SK-N-SH (cell line): Measurements from ENCODE around the gene RANBP10.

Experiments
- FOXJ3 ChIP-seq: sonication (generic); formaldehyde crosslinking; IDR thresholded peaks from 2 replicates; pipeline ENCODE4 v1.5.1; 2020; ENCODE audit warnings: mild to moderate bottlenecking, missing genetic modification reagents
- GATA2 ChIP-seq: sonication (generic); formaldehyde crosslinking; IDR thresholded peaks from 2 replicates; pipeline ENCODE4 v1.5.0; 2020; ENCODE audit warnings: mild to moderate bottlenecking, missing genetic modification reagents
- JUND ChIP-seq: IDR thresholded peaks from 2 replicates; pipeline ENCODE4 v1.4.0; 2012
- MEF2A ChIP-seq: IDR thresholded peaks from 2 replicates; pipeline ENCODE4 v1.4.0; 2012; ENCODE audit warnings: low read depth, borderline replicate concordance
- POLR2AphosphoS5 ChIP-seq: IDR thresholded peaks from 2 replicates; pipeline ENCODE4 v1.6.1; 2012; ENCODE audit warnings: low read depth, low read length
- SMC3 ChIP-seq: IDR thresholded peaks from 2 replicates; pipeline ENCODE4 v1.6.1; 2012; ENCODE audit warnings: low read depth, low read length, improper control_type of control experiment
- TAF1 ChIP-seq: IDR thresholded peaks from 2 replicates; pipeline ENCODE4 v1.6.1; 2012; ENCODE audit warnings: low read depth, mild to moderate bottlenecking, low read length, moderate library complexity, borderline replicate concordance
- YY1 ChIP-seq: IDR thresholded peaks from 2 replicates; pipeline ENCODE4 v1.4.0; 2012; ENCODE audit warnings: low read depth, mild to moderate bottlenecking
- TF ChIP-seq, protein P1 (sequence below): fragments of 200-600 bp; sonication (generic); IDR thresholded peaks from 2 replicates; pipeline ENCODE4 v1.6.1; 2017; ENCODE audit warnings: antibody characterized with exemption, mild to moderate bottlenecking, moderate library complexity
- TF ChIP-seq, protein P2 (sequence below): fragments of 150-350 bp; IDR thresholded peaks from 2 replicates; pipeline ENCODE4 v1.6.1; 2017; ENCODE audit warnings: antibody characterized with exemption, low read length, low read depth, borderline replicate concordance

DNA sequence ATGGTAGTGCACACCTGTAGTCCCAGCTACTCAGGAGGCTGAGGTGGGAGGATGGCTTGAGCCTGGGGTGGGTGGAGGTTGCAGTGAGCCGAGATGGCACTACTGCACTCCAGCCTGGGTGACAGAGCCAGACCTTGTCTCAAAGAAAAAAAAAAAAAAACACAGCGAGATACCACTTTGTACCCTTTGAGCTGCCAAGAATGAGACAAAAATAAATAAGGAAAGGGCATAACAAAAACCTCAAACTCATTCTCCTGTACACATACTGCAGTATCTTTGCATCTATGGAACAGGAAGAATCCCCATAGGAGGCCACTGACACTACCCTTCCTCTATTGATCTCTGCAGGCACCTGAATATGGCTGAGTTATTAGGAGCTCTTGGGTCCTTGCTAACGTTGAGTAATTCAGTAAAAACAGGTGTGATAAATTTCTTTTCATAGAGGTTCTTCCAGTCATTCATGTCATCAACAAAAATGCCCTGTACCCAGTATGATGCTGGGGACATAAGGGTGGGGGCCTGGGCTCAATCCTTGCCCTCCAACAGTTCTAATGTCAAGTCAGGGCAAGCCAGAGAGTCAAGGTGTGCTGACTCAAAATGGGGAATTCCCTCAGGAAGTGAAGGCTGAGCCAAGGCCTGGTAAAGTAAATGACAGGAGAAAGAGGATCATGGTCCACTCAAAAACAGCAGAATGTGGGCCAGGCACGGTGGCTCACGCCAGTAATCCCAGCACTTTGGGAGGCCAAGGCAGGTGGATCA lies 26.9 kb downstream of the RANBP10 start:
- TF ChIP-seq POLR2AphosphoS5 (no peak), SMC3 (no peak), YY1 (no peak), MEF2A (no peak), TAF1 (no peak), GATA2 (CRISPR knock-in tag) (no peak), FOXJ3 (CRISPR knock-in tag) (no peak), JUND (no peak)
- TF ChIP-seq, protein P1, sequence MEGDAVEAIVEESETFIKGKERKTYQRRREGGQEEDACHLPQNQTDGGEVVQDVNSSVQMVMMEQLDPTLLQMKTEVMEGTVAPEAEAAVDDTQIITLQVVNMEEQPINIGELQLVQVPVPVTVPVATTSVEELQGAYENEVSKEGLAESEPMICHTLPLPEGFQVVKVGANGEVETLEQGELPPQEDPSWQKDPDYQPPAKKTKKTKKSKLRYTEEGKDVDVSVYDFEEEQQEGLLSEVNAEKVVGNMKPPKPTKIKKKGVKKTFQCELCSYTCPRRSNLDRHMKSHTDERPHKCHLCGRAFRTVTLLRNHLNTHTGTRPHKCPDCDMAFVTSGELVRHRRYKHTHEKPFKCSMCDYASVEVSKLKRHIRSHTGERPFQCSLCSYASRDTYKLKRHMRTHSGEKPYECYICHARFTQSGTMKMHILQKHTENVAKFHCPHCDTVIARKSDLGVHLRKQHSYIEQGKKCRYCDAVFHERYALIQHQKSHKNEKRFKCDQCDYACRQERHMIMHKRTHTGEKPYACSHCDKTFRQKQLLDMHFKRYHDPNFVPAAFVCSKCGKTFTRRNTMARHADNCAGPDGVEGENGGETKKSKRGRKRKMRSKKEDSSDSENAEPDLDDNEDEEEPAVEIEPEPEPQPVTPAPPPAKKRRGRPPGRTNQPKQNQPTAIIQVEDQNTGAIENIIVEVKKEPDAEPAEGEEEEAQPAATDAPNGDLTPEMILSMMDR = no peak
- TF ChIP-seq, protein P2, sequence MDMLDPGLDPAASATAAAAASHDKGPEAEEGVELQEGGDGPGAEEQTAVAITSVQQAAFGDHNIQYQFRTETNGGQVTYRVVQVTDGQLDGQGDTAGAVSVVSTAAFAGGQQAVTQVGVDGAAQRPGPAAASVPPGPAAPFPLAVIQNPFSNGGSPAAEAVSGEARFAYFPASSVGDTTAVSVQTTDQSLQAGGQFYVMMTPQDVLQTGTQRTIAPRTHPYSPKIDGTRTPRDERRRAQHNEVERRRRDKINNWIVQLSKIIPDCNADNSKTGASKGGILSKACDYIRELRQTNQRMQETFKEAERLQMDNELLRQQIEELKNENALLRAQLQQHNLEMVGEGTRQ = no peak
